H9 (cell line): ENCODE results near the gene MYBPHL. TPM values are rescaled to one million over a fixed set of nuclear protein-coding genes. Genes with fewer than 3 reads are reported as not detected.

ENCODE experiments used
- DNase-seq: peaks from one replicate; pipeline ENCODE4 v3.0.0-alpha.2; 2017
- H2AFZ ChIP-seq: one replicate; pipeline ENCODE4 v1.6.1; 2013; ENCODE audit warnings: mild to moderate bottlenecking, low read length, control low read depth, moderate library complexity
- H2AK5ac ChIP-seq: 2 replicates; pipeline ENCODE4 v1.6.1; 2013; ENCODE audit warnings: low read length, control low read depth, mixed read lengths; ENCODE audit not compliant: insufficient read length
- H2BK120ac ChIP-seq: one replicate; pipeline ENCODE4 v1.6.1; 2013; ENCODE audit warnings: low read depth, mild to moderate bottlenecking, low read length, control low read depth, inconsistent platforms; ENCODE audit not compliant: poor library complexity, severe bottlenecking
- H2BK12ac ChIP-seq: 2 replicates; pipeline ENCODE4 v1.6.1; 2013; ENCODE audit warnings: low read length, control low read depth, mixed read lengths, low read depth; ENCODE audit not compliant: insufficient read length
- H2BK15ac ChIP-seq: 2 replicates; pipeline ENCODE4 v1.6.1; 2013; ENCODE audit warnings: low read depth, low read length, control low read depth
- H2BK20ac ChIP-seq: one replicate; pipeline ENCODE4 v1.6.1; 2013; ENCODE audit warnings: low read depth, mild to moderate bottlenecking, low read length, control low read depth, inconsistent platforms; ENCODE audit not compliant: poor library complexity, severe bottlenecking
- H2BK5ac ChIP-seq: 2 replicates; pipeline ENCODE4 v1.6.1; 2013; ENCODE audit warnings: low read length, control low read depth, mixed read lengths; ENCODE audit not compliant: insufficient read length
- H3K14ac ChIP-seq: 2 replicates; pipeline ENCODE4 v1.6.1; 2013; ENCODE audit warnings: low read length, control low read depth; ENCODE audit not compliant: insufficient read depth
- H3K18ac ChIP-seq: 2 replicates; pipeline ENCODE4 v1.6.1; 2013; ENCODE audit warnings: low read depth, mild to moderate bottlenecking, mixed read lengths, low read length, control low read depth; ENCODE audit not compliant: insufficient read length
- H3K23ac ChIP-seq: 2 replicates; pipeline ENCODE4 v1.6.1; 2013; ENCODE audit warnings: low read length, control low read depth, mixed read lengths, low read depth; ENCODE audit not compliant: insufficient read length
- H3K23me2 ChIP-seq: 2 replicates; pipeline ENCODE4 v1.6.1; 2013; ENCODE audit warnings: low read depth, mild to moderate bottlenecking, mixed read lengths, low read length, control low read depth; ENCODE audit not compliant: insufficient read length, poor library complexity, severe bottlenecking
- H3K27ac ChIP-seq: 2 replicates; pipeline ENCODE4 v1.5.1; 2013; ENCODE audit warnings: low read length, control low read depth, mixed read lengths, low read depth; ENCODE audit not compliant: insufficient read length
- H3K27me3 ChIP-seq: 2 replicates; pipeline ENCODE4 v1.6.1; 2013; ENCODE audit warnings: low read length, control low read depth, inconsistent platforms; ENCODE audit not compliant: insufficient read depth
- H3K4ac ChIP-seq: 2 replicates; pipeline ENCODE4 v1.6.1; 2013; ENCODE audit warnings: low read depth, mild to moderate bottlenecking, control low read depth, inconsistent platforms, low read length, moderate library complexity
- H3K4me1 ChIP-seq: 2 replicates; pipeline ENCODE4 v1.6.1; 2013; ENCODE audit warnings: low read length, control low read depth, inconsistent platforms; ENCODE audit not compliant: insufficient read depth
- H3K4me2 ChIP-seq: 2 replicates; pipeline ENCODE4 v1.6.1; 2013; ENCODE audit warnings: low read length, control low read depth, mixed read lengths; ENCODE audit not compliant: insufficient read length, insufficient read depth
- H3K56ac ChIP-seq: 2 replicates; pipeline ENCODE4 v1.6.1; 2013; ENCODE audit warnings: low read depth, mild to moderate bottlenecking, mixed read lengths, low read length, control low read depth; ENCODE audit not compliant: insufficient read length
- H3K79me1 ChIP-seq: 2 replicates; pipeline ENCODE4 v1.6.1; 2013; ENCODE audit warnings: low read depth, mild to moderate bottlenecking, moderate library complexity, low read length, control low read depth, inconsistent platforms; ENCODE audit not compliant: insufficient read depth, poor library complexity, severe bottlenecking
- H3K79me2 ChIP-seq: 2 replicates; pipeline ENCODE4 v1.6.1; 2013; ENCODE audit warnings: low read length, control low read depth, inconsistent platforms; ENCODE audit not compliant: insufficient read depth
- H3K9ac ChIP-seq: 2 replicates; pipeline ENCODE4 v1.6.1; 2013; ENCODE audit warnings: low read length, control low read depth, mixed read lengths; ENCODE audit not compliant: insufficient read length; ENCODE audit errors: extremely low read depth
- H3K9me3 ChIP-seq: one replicate; pipeline ENCODE4 v1.6.1; 2013; ENCODE audit warnings: low read depth, low read length, inconsistent platforms; ENCODE audit not compliant: control insufficient read depth
- H3T11ph ChIP-seq: one replicate; pipeline ENCODE4 v1.6.1; 2013; ENCODE audit warnings: mild to moderate bottlenecking, low read length, control low read depth, inconsistent platforms
- H4K20me1 ChIP-seq: one replicate; pipeline ENCODE4 v1.6.1; 2013; ENCODE audit not compliant: control insufficient read depth, insufficient read length, insufficient read depth
- H4K5ac ChIP-seq: 2 replicates; pipeline ENCODE4 v1.6.1; 2013; ENCODE audit warnings: low read depth, mild to moderate bottlenecking, mixed read lengths, low read length, control low read depth; ENCODE audit not compliant: insufficient read length
- H4K8ac ChIP-seq: replicated peaks from 2 replicates; pipeline ENCODE4 v1.6.1; 2013; ENCODE audit warnings: low read length, control low read depth, mixed read lengths, low read depth; ENCODE audit not compliant: insufficient read length
- H4K91ac ChIP-seq: 2 replicates; pipeline ENCODE4 v1.6.1; 2013; ENCODE audit warnings: low read depth, mild to moderate bottlenecking, moderate library complexity, mixed read lengths, low read length, control low read depth; ENCODE audit not compliant: insufficient read length
- H3K27ac Mint-ChIP-seq, 3 experiments: 2 replicates in 2 of 3; 3 replicates in 1 of 3; pipeline ENCODE4 v1.8.0; 2020 to 2021; ENCODE audit warnings: mixed read lengths in 3 of 3, mild to moderate bottlenecking in 1 of 3, moderate library complexity in 1 of 3
- H3K27me3 Mint-ChIP-seq: 2 replicates; pipeline ENCODE4 v1.8.0; 2021; ENCODE audit warnings: low read depth, mild to moderate bottlenecking, moderate library complexity, mixed read lengths
- H3K36me3 Mint-ChIP-seq, 3 experiments: 2 replicates in 2 of 3; 3 replicates in 1 of 3; pipeline ENCODE4 v1.8.0; 2020 to 2021; ENCODE audit warnings: low read depth in 3 of 3, mixed read lengths in 3 of 3; ENCODE audit not compliant: insufficient read depth in 1 of 3
- H3K4me1 Mint-ChIP-seq, 2 experiments: 2 replicates each; pipeline ENCODE4 v1.8.0; 2020; ENCODE audit warnings: mixed read lengths in 2 of 2
- H3K4me3 Mint-ChIP-seq, 2 experiments: 2 replicates in 1 of 2; 3 replicates in 1 of 2; pipeline ENCODE4 v1.8.0; 2020 to 2021; ENCODE audit warnings: mild to moderate bottlenecking in 2 of 2, mixed read lengths in 2 of 2, moderate library complexity in 1 of 2
- H3K9me3 Mint-ChIP-seq, 2 experiments: 2 replicates in 1 of 2; 3 replicates in 1 of 2; pipeline ENCODE4 v1.8.0; 2020; ENCODE audit warnings: mild to moderate bottlenecking in 2 of 2, mixed read lengths in 2 of 2, moderate library complexity in 1 of 2
- WGBS: extraction: QIAGEN DNeasy Blood & Tissue Kit; methylation state at CpG from one replicate; pipeline ENCODE4 v1.1.7; 2013; ENCODE audit warnings: missing lambda C conversion rate, low lambda C conversion rate, mixed read lengths; ENCODE audit not compliant: insufficient read length; ENCODE audit errors: extremely low coverage; 5-methylcytosine and 5-hydroxymethylcytosine counted together
- total RNA-seq: library from RNA; stranded (reverse); gene quantifications from 2 replicates; pipeline ENCODE4 v1.2.1, GENCODE V29; 2021
- TF ChIP-seq, protein P1 (sequence below): fragments of 200-600 bp; sonication (generic); conservative IDR thresholded peaks from 3 replicates; pipeline ENCODE4 v1.8.0; 2021; ENCODE audit warnings: antibody characterized with exemption, mild to moderate bottlenecking

Gene MYBPHL
- total RNA-seq, 1 experiment from 2014 or later: 0.59 TPM

DNA sequence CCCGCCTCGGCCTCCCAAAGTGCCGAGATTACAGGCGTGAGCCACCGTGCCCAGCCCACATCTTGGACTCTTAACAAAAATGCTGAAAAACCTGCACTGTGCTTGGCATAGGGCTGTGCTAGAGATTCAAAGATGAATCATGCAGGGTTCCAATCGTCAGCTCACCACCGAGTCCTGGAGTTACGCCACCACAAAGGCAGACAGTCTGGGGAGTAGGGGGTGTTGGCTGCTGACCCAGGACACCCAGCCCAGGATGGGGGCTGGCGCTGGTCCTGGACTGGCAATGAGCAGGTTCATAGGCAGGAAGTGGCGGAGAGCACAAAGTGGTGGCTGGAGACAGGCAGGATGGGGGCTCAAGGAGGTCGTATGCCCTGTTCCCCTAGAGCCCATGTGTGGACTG, 39.8 kb downstream of the MYBPHL start:
- H2AFZ ChIP-seq: no peak overlapping the region
- H2BK15ac ChIP-seq: no peak overlapping the region
- H3K27me3 ChIP-seq: no peaks in the 10 kb centered on the region
- no peak overlapping the region for H3K4ac ChIP-seq
- Mint-ChIP-seq H3K27ac (peak overlapping the region in 1 of 3 experiments; percentile 91; a peak in 1 of 7 replicates), H3K4me3 (no peak overlapping the region), H3K36me3 (peaks cover 9 to 59% (median 42%) of the 10 kb centered on the region in 3 experiments; a peak in 6 of 7 replicates), H3K4me1 (peaks cover 4 to 10% of the 10 kb centered on the region in 2 experiments; a peak in 3 of 4 replicates), H3K27me3 (no peaks in the 10 kb centered on the region), H3K9me3 (no peaks in the 10 kb centered on the region; a peak in 1 of 5 replicates)
- no peaks in the 10 kb centered on the region for H3K79me2 ChIP-seq
- no peak overlapping the region for H3K14ac ChIP-seq
- DNase-seq: no peak
- H3K9ac ChIP-seq: no peak overlapping the region
- TF ChIP-seq, protein P1, sequence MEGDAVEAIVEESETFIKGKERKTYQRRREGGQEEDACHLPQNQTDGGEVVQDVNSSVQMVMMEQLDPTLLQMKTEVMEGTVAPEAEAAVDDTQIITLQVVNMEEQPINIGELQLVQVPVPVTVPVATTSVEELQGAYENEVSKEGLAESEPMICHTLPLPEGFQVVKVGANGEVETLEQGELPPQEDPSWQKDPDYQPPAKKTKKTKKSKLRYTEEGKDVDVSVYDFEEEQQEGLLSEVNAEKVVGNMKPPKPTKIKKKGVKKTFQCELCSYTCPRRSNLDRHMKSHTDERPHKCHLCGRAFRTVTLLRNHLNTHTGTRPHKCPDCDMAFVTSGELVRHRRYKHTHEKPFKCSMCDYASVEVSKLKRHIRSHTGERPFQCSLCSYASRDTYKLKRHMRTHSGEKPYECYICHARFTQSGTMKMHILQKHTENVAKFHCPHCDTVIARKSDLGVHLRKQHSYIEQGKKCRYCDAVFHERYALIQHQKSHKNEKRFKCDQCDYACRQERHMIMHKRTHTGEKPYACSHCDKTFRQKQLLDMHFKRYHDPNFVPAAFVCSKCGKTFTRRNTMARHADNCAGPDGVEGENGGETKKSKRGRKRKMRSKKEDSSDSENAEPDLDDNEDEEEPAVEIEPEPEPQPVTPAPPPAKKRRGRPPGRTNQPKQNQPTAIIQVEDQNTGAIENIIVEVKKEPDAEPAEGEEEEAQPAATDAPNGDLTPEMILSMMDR: no peak
- no peak overlapping the region for H3K18ac ChIP-seq
- no peak overlapping the region for H3T11ph ChIP-seq
- H3K9me3 ChIP-seq: no peaks in the 10 kb centered on the region
- H3K27ac ChIP-seq: no peak overlapping the region
- no peak overlapping the region for H2AK5ac ChIP-seq
- H3K4me2 ChIP-seq: no peak overlapping the region
- H3K56ac ChIP-seq: no peak overlapping the region
- H2BK20ac ChIP-seq: no peak overlapping the region
- no peak overlapping the region for H2BK12ac ChIP-seq
- no peak overlapping the region for H4K8ac ChIP-seq
- H2BK120ac ChIP-seq: no peak overlapping the region
- no peak overlapping the region for H4K91ac ChIP-seq
- H3K23ac ChIP-seq: no peak overlapping the region
- no peaks in the 10 kb centered on the region for H4K20me1 ChIP-seq
- no CpG with 5 or more reads among the region's 11 CpGs for whole genome bisulfite sequencing
- H3K23me2 ChIP-seq: no peaks in the 10 kb centered on the region
- no peak overlapping the region for H4K5ac ChIP-seq
- H3K4me1 ChIP-seq: no peaks in the 10 kb centered on the region
- no peak overlapping the region for H2BK5ac ChIP-seq
- H3K79me1 ChIP-seq: no peaks in the 10 kb centered on the region
